HG03354 (cell line): Measurements from ENCODE around the gene USP37.

Source experiments
- ATAC-seq: cut with Tn5 transposase; IDR thresholded peaks from one replicate; pipeline ENCODE4 v1.9.1; 2021; ENCODE audit warnings: mild to moderate bottlenecking; ENCODE audit not compliant: unreplicated experiment, poor library complexity, severe bottlenecking

Gene USP37

DNA sequence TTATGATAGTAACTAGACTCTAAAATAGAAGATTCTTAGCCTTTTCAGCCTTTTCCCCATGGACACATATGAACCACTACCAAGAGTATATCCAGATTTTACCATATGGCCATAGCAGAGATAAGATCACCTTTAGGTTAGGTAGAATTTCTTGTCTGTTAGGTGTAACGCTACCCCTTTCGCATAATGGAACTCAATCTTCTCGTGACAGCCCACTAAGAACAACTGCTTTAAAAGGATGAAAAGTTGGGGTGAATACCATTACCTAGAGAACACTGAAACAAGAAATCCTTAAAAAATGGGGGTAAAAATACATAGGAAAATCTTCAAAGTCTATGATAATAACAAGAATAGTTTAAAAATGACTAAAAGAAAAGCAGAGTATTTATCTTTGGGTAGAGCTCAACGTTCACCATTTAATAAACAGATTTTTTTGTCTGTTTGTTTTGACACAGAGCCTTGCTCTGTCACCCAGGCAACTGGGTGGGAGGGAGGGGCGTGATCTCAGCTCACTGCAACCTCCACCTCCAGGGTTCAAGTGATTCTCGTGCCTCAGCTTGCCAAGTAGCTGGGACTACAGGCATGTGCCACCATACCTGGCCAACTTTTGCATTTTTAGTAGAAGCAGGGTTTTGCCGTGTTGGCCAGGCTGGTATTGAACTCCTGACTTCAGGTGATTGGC is 82.0 kb downstream of the USP37 start:
- no peak for ATAC-seq

DNA sequence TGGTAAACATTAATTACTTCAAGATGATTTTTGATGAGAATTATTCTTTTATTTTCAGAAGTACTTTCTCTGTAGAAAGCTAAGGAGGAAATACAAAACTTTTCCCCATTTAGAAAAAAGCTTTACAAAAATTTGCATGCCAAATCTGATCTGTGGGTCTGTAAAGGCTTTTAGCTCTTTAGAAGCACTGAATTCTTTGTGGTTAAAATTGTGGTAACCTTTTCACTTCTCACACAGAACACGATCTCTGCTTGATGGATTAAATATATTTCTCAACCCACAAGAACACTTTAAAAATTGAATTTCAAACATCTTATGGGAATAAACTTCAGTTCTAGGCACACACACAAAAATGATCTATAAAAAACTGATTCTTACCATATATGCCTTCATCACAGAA is 85.5 kb downstream of the USP37 start:
- ATAC-seq, result no peak

GRCh38 chr2:218479595-218479994 is 88.6 kb downstream of the USP37 start:
- ATAC-seq, result no peak

DNA sequence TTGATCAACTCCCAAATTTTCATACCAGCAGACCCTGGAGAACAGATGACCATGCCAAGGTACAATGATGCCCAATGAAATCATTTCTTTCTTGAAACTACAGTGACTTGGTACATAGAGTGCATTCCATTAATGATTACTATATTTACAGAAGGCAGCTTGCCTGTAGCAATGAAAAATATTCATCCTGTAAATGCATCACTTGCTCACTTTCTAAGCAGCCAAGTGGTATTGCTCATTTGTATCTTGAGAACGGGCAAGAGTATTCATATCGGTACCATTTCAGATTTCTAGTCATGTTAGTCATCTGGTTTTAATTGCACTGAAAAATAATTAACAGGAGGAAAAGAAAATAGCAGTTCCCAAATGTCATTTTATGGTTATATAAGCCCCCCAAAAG is 89.6 kb downstream of the USP37 start:
- no peak for ATAC-seq

- ATAC-seq, result no peak
Observed at GRCh38 chr2:218477247-218477646, 90.9 kb downstream of the USP37 start.

GRCh38 chr2:218476676-218477075 is 91.5 kb downstream of the USP37 start:
- ATAC-seq, result no peak

GRCh38 chr2:218474527-218474926 is 93.6 kb downstream of the USP37 start:
- ATAC-seq, result no peak

GRCh38 chr2:218472988-218473387 is 95.2 kb downstream of the USP37 start:
- ATAC-seq, result no peak

DNA sequence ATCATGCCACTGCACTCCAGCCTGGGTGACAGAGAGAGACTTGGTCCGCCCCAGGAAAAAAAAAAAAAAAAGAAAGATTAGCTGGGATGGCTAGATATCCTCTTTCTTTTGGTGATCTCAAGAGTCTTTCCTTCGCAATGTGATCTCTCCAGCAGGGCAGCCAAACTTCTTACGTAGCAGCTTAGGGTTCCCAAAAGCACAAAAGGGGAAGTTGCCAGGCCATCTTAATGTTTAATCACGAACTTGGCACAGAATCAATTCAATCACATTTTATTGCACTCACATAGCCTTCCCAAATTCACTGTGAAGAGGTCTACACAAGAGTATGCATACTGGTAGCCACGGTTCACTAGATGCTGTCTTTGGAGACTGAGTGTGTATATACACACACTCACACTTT is 96.2 kb downstream of the USP37 start:
- ATAC-seq, result no peak

DNA sequence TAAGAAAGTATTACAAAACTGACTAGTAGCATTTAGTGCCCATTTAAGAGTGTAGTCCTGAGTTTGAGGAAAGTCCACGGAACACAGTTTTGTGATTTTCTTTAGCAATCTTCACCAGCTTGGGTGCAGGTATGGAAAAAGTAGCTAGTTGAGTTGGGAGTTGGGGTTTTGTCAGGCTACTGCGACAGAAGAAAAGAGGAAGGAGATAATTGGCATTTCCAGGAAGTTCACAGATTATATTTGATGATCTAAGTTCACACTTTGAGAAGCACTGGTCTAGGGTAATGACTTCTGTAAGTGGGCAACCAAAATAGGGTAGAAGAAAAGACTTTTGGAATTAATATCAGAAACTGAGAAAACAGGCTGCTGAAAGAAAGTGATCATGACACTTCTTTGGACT is 97.1 kb downstream of the USP37 start:
- ATAC-seq, result no peak

DNA sequence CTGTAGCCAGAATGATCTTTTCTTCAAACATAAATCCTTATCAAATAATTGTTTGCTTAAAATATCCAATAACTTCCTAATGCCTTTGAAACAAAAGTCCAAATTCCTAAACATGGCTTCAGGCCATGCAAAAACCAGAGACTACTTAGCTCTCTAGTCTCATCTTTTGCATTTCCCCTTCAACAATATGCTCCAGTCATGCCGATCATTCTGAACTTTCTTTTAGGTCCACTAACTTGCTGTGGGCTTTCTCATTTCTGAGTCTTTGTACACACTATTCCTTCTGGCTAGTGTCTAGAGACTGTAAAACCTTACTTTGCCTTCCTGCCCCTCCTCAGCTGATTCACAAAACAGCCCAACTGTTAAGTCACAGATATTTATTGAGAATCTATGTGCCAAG is 97.7 kb downstream of the USP37 start:
- ATAC-seq, result no peak

- no peak for ATAC-seq
Observed at GRCh38 chr2:218465987-218466633, 102.0 kb downstream of the USP37 start.

DNA sequence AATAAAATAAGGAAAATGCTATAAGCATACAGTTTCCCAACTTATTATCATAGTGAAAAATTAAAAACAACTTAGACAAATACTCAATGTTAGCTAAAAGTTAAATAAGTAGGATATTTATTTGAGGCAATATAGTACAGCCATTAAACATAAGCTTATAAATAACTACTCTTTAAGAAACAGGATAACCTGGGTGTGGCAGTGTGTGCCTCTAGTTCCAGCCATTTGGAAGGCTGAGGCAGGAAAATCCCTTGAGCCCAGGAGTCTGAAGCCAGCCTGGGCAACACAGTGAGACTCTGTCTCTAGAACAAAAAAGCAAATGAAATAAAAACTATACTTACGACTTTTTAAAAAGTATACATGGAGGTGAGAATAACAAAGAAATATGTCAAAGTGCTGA is 109.6 kb downstream of the USP37 start:
- ATAC-seq, result no peak

- ATAC-seq, result no peak
Observed at GRCh38 chr2:218456849-218457248, 111.3 kb downstream of the USP37 start.

DNA sequence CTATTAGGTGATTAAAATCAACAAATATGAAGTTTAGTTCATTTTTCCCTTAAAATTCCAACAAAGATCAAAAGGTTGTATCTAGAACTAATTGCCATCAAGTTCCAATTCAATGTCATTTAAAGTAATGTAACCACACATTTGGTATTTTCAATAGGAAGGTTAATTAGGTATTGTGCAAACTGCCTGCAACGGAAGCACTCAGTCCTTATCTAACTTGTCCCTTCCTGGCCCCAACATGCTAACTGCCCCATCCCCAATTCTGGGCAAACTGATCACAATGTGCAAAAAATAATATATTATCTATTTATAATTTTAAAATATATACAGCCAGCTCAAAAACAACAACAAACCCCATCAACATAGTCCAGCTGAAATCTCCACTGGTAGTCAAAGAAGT is 116.1 kb downstream of the USP37 start:
- ATAC-seq, result no peak

GRCh38 chr2:218448934-218449333 is 119.2 kb downstream of the USP37 start:
- no peak for ATAC-seq

DNA sequence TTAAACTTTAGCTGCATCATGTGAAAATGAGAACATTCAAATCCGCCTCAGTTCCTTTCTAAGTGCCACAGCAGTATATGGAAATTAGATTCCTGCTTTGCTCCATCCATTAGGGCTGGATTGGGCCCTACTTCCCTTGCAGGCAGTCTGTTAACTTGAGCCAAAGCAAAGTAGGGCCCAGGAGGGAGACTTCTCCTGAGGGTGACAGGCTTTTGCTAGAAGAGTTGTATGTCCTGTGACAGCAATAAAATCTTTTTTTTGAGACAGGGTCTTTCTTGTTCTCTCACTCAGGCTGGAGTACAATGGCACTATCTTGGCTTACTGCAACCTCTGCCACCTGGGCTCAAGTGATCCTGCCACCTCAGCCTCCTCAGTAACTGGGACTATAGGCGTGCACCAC is 121.1 kb downstream of the USP37 start:
- ATAC-seq, result no peak

- no peak for ATAC-seq
Observed at GRCh38 chr2:218446547-218446946, 121.6 kb downstream of the USP37 start.

DNA sequence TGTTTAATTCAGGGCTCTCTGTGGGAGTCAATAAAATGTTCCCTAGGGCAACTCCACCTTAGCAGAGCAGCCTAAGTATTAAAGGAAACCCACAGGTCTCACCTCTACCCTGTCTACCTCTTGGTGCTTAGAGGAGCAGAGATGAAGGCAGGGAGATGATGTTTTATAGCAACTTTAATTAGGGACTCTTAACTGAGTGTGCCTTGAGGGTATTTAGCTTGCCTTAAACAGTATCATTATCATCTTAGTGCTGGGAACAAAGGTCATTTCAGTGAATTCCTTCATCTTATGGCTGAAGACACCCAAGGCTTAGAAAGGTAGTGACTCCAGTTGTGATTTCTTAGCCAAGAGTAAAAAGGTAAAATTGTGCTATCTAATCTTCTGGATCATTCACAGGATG is 122.5 kb downstream of the USP37 start:
- no peak for ATAC-seq

DNA sequence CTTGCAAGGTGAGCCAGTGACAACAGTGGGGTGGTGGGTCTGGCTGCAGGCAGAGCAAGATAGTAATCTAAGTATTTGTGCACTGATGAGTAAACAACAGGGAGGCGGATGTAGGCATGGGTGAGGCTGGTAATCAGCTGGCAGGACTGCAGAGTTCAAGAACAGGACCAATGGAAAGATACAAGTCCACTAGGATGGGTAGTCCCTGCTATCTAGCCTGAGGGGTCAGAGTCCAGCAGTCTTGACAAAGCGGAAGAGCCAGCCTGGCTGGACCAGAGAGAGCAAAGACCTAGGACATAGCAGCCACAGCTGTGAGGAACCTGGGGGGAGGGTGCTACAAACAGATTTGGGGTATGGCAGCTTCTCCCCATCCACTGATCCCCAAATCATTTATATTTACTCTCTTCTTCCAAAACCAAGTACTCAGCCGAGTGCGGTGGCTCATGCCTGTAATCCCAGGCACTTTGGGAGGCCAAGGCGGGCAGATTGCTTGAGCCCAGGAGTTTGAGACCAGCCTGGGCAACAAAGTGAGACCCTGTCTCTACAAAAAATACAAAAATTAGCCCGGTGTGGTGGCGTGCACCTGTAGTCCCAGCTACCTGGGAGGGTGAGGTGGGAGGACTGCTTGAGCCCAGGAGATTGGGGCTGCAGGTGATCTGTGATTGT is 123.3 kb downstream of the USP37 start:
- ATAC-seq, result no peak

GRCh38 chr2:218438596-218438995 is 129.6 kb downstream of the USP37 start:
- ATAC-seq, result no peak
